Activated naive CD4-positive, alpha-beta T cell treated with anti-CD3 and anti-CD28 coated beads for 36 hours (primary cell): ENCODE data around the gene PLXDC1. TPM values are rescaled to one million over a fixed set of nuclear protein-coding genes. Genes with fewer than 3 reads are reported as not detected.

Source experiments
- CTCF ChIA-PET: fragments of 350-600 bp; sonication (Branson Sonifier 250); formaldehyde crosslinking; loops from one replicate; lab custom pipeline; 2021; ENCODE audit warnings: antibody characterized with exemption; lab: Charles Lee
- DNase-seq: peaks from one replicate; pipeline ENCODE4 v3.0.0-alpha.2; 2020
- H3K27ac Mint-ChIP-seq: one replicate; pipeline ENCODE4 v1.8.0; 2021; ENCODE audit warnings: mild to moderate bottlenecking, mixed read lengths
- H3K27me3 Mint-ChIP-seq: one replicate; pipeline ENCODE4 v1.8.0; 2021; ENCODE audit warnings: low read depth, mixed read lengths
- H3K36me3 Mint-ChIP-seq: one replicate; pipeline ENCODE4 v1.8.0; 2021; ENCODE audit warnings: low read depth, mixed read lengths
- H3K4me1 Mint-ChIP-seq: one replicate; pipeline ENCODE4 v1.8.0; 2021; ENCODE audit warnings: low read depth, mixed read lengths
- H3K4me3 Mint-ChIP-seq: one replicate; pipeline ENCODE4 v1.8.0; 2021; ENCODE audit warnings: mild to moderate bottlenecking, moderate library complexity, mixed read lengths
- H3K9me3 Mint-ChIP-seq: one replicate; pipeline ENCODE4 v1.8.0; 2021; ENCODE audit warnings: mixed read lengths
- intact Hi-C: fragments of 100-400 bp; cut with micrococcal nuclease; formaldehyde crosslinking; loops from one replicate; pipeline ENCODE4 v1.15.1; 2023
- total RNA-seq, 2 experiments: library from RNA; stranded (reverse); gene quantifications; one replicate each; pipeline ENCODE4 v1.2.3, GENCODE V29; 2021

Gene PLXDC1
- total RNA-seq, 2 experiments from 2014 or later: 1.2 to 1.4 TPM

DNA sequence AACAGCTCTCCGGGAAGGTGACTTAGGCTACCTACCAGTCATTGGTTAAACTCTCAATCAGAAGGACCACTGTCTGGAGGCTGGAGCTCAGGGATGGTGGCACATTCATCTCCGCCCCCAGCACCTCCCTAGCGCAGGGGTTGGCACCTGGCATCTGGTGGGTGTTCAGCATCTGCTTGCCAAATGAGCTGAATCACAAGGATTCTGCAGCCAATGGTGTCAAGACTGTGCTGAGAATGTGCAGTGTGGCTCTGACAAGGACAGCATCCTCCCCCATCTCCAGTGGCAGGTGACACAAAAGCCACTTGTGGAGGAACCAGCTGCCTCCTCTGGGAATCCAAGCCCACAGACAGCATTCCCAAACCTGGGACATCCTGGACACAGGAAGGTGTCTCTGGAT lies 35.2 kb downstream of the PLXDC1 start:
- H3K27me3 Mint-ChIP-seq: no peaks in the 10 kb centered on the region
- no peak for DNase-seq
- no peaks in the 10 kb centered on the region for H3K9me3 Mint-ChIP-seq
- intact Hi-C loops: no loop called here
- H3K4me1 Mint-ChIP-seq: peaks cover 3% of the 10 kb centered on the region
- H3K4me3 Mint-ChIP-seq: no peak overlapping the region
- H3K36me3 Mint-ChIP-seq: no peaks in the 10 kb centered on the region
- H3K27ac Mint-ChIP-seq: no peak overlapping the region
- CTCF ChIA-PET: interaction anchor here (2.6 kb wide), 1 partner anchor 9 kb away, joined by 8 read pairs; no protein-coding TSS in a partner anchor

GRCh38 chr17:39115135-39115534 lies 36.3 kb downstream of the PLXDC1 start:
- peaks cover 3% of the 10 kb centered on the region for H3K4me1 Mint-ChIP-seq
- CTCF ChIA-PET: interaction anchor here (0.6 to 2.6 kb wide), 2 partner anchors 10 to 22 kb away, joined by 3 to 8 read pairs; no protein-coding TSS in a partner anchor
- H3K27ac Mint-ChIP-seq: no peak overlapping the region
- H3K36me3 Mint-ChIP-seq: no peaks in the 10 kb centered on the region
- no peak for DNase-seq
- H3K4me3 Mint-ChIP-seq: no peak overlapping the region
- H3K27me3 Mint-ChIP-seq: no peaks in the 10 kb centered on the region
- intact Hi-C loops: no loop called here
- no peaks in the 10 kb centered on the region for H3K9me3 Mint-ChIP-seq

DNA sequence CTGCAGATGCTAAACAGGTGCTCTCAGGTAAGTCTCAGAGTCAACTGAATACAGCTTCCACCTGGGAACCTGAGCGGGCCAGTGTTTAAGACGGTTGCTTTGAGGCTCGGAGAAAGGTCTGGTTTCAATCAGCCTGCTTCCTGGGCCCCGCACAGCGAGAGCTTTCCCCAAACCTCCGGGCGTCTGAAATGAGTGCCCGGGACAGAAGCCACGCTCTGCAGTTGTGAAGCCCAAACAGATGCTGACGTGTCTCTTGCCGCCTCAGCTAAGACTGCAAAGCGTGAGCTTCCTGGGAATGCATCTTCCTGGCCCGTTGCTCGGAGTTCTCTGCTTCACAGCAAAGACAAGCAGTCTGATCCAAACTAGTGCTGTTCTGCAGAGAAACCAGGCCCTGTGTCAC lies 36.7 kb downstream of the PLXDC1 start:
- no peak overlapping the region for H3K4me3 Mint-ChIP-seq
- intact Hi-C loops: no loop called here
- H3K4me1 Mint-ChIP-seq: peaks cover 3% of the 10 kb centered on the region
- no peaks in the 10 kb centered on the region for H3K36me3 Mint-ChIP-seq
- H3K27ac Mint-ChIP-seq: no peak overlapping the region
- no peaks in the 10 kb centered on the region for H3K9me3 Mint-ChIP-seq
- no peaks in the 10 kb centered on the region for H3K27me3 Mint-ChIP-seq
- CTCF ChIA-PET: interaction anchor here (0.6 to 2.6 kb wide), 3 partner anchors 11 to 173 kb away, joined by 3 to 8 read pairs (median 3); no protein-coding TSS in a partner anchor
- DNase-seq: no peak

GRCh38 chr17:39113871-39114270 lies 37.6 kb downstream of the PLXDC1 start:
- no peak for DNase-seq
- Mint-ChIP-seq H3K4me1 (peaks cover 3% of the 10 kb centered on the region), H3K27me3 (no peaks in the 10 kb centered on the region), H3K27ac (no peak overlapping the region), H3K9me3 (no peaks in the 10 kb centered on the region), H3K4me3 (no peak overlapping the region), H3K36me3 (no peaks in the 10 kb centered on the region)
- CTCF ChIA-PET: no interaction called here
- intact Hi-C loops: no loop called here

GRCh38 chr17:39110435-39111136 lies 40.9 kb downstream of the PLXDC1 start:
- H3K36me3 Mint-ChIP-seq: no peaks in the 10 kb centered on the region
- no peaks in the 10 kb centered on the region for H3K27me3 Mint-ChIP-seq
- no peak overlapping the region for H3K4me3 Mint-ChIP-seq
- intact Hi-C loops: no loop called here
- CTCF ChIA-PET: no interaction called here
- no peak for DNase-seq
- no peaks in the 10 kb centered on the region for H3K4me1 Mint-ChIP-seq
- no peak overlapping the region for H3K27ac Mint-ChIP-seq
- no peaks in the 10 kb centered on the region for H3K9me3 Mint-ChIP-seq

DNA sequence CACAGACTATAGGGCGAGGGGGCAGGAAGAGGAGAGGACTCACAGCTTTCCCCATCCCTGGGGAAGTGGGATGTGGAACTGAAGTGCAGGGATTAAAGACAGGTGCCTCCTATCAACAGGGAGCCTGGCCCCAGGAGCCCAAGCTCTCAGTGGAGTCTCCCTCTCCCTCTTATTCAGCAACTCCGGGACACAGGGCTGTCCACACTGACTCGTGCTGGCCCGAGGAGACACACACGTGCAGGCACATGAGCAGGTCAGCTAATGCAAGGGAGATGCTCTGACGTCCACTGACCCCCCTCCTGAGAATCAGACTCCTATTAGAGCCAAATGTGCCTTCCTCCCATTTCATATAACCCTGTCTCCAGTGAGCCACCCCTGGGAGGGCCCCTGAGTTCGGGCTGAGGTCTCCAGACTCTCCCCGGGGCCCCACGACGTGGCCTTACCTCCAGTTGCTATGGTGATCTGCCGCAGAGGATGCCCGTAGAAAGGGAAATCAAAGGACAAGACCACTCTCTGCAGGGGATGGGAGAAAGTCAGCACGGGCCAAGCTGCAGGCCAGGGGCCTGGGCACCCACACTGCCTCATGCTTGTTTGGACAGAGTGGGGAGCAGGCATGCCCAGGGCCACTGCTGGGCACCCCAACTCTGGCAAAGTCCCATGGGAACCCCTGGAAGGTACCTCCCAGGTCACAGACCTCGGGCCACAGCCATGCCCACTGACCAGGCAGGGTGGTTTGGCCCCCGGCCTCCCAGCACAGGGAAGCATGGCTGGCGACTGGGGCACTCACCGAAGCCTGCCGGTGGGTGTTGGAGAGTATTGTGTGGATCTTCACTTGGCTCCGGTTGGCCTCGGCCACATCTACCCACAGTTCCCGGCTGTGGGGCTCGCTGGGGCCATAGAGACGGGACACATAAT lies 42.7 kb downstream of the PLXDC1 start:
- no peaks in the 10 kb centered on the region for H3K9me3 Mint-ChIP-seq
- no peaks in the 10 kb centered on the region for H3K4me1 Mint-ChIP-seq
- H3K4me3 Mint-ChIP-seq: no peak overlapping the region
- intact Hi-C loops: no loop called here
- H3K27me3 Mint-ChIP-seq: no peaks in the 10 kb centered on the region
- no peak for DNase-seq
- no peak overlapping the region for H3K27ac Mint-ChIP-seq
- CTCF ChIA-PET: interaction anchor here (0.6 kb wide), 1 partner anchor 269 kb away, joined by 3 read pairs; no protein-coding TSS in a partner anchor
- H3K36me3 Mint-ChIP-seq: no peaks in the 10 kb centered on the region

DNA sequence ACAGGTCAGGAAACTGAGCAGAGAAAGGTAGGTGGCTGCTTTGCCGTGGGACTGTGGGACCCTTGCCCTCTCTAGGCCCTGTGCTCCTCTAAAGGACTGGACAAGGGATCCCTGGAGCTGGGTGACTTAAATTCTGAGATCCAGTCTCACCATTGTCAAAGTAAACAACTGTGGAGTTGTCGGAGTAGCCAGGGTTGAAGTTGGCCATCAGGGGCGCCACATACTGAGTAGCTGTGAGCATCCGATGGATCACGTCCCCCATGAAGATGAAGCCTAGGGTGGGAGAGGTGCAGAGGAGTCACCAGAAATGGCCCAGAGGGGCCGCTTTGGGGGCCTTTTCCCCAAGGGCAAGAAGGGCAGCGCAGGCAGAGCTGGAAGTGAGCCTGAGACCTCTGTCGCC lies 43.5 kb downstream of the PLXDC1 start:
- Mint-ChIP-seq H3K4me3 (no peak overlapping the region), H3K9me3 (no peaks in the 10 kb centered on the region), H3K36me3 (no peaks in the 10 kb centered on the region), H3K4me1 (no peaks in the 10 kb centered on the region), H3K27me3 (no peaks in the 10 kb centered on the region), H3K27ac (no peak overlapping the region)
- DNase-seq: no peak
- CTCF ChIA-PET: interaction anchor here (0.6 to 1.8 kb wide), 2 partner anchors 125 to 270 kb away, joined by 3 to 5 read pairs; no protein-coding TSS in a partner anchor
- intact Hi-C loops: no loop called here

DNA sequence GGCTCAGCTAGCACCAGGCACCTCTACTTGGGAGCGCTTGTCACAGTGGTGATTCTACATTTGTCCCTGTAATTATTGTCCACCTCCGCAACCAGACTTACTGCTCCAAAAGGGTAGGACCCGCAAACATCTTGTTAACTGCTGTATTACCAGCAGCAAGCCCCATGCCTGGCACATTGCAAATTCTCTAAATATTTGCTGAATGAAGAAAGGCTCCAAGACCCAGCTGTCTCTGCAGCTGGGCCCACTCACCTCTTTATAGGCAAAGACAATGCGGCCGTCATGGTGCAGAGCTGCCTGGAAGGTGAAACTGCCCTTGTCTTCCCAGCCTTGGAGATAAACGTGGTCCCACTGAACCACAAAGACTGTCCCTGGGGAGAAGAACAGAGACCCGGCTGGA lies 44.3 kb downstream of the PLXDC1 start:
- CTCF ChIA-PET: interaction anchor here (0.8 to 1.8 kb wide), 2 partner anchors 76 to 124 kb away, joined by 3 to 5 read pairs; no protein-coding TSS in a partner anchor
- no peak overlapping the region for H3K4me3 Mint-ChIP-seq
- no peaks in the 10 kb centered on the region for H3K36me3 Mint-ChIP-seq
- no peak overlapping the region for H3K27ac Mint-ChIP-seq
- no peaks in the 10 kb centered on the region for H3K27me3 Mint-ChIP-seq
- intact Hi-C loops: no loop called here
- no peak for DNase-seq
- H3K9me3 Mint-ChIP-seq: no peaks in the 10 kb centered on the region
- peaks cover 5% of the 10 kb centered on the region for H3K4me1 Mint-ChIP-seq

DNA sequence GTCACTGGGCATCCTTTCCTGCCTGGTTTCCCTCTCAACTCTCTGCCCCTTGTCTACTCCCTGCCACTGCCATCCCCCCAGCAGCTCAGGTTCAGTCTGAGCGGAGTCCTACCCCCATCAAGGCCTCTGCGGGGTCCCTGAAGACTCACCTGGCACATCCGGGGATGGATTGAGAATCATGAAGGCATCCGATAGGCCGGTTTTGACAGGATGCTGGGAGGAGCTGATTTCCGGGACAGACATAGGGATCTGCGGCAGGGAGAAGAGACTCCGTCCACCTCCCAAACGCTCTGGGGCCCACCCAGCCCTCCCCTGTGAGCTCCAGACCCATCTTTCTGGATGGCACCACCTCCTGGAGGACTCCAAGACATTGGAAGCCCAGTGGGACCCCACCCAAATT lies 45.7 kb downstream of the PLXDC1 start:
- CTCF ChIA-PET: interaction anchor here (0.6 kb wide), 1 partner anchor 128 kb away, joined by 3 read pairs; no protein-coding TSS in a partner anchor
- Mint-ChIP-seq H3K4me1 (peaks cover 16% of the 10 kb centered on the region), H3K4me3 (no peak overlapping the region), H3K9me3 (no peaks in the 10 kb centered on the region), H3K27ac (no peak overlapping the region), H3K27me3 (no peaks in the 10 kb centered on the region), H3K36me3 (no peaks in the 10 kb centered on the region)
- DNase-seq: no peak
- intact Hi-C loops: no loop called here

GRCh38 chr17:39104657-39105056 lies 46.8 kb downstream of the PLXDC1 start:
- intact Hi-C loops: no loop called here
- Mint-ChIP-seq H3K27ac (no peak overlapping the region), H3K36me3 (no peaks in the 10 kb centered on the region), H3K4me1 (peaks cover 21% of the 10 kb centered on the region), H3K27me3 (no peaks in the 10 kb centered on the region), H3K4me3 (no peak overlapping the region), H3K9me3 (no peaks in the 10 kb centered on the region)
- CTCF ChIA-PET: interaction anchor here (1.2 kb wide), 1 partner anchor 12 kb away, joined by 4 read pairs; no protein-coding TSS in a partner anchor
- no peak for DNase-seq

DNA sequence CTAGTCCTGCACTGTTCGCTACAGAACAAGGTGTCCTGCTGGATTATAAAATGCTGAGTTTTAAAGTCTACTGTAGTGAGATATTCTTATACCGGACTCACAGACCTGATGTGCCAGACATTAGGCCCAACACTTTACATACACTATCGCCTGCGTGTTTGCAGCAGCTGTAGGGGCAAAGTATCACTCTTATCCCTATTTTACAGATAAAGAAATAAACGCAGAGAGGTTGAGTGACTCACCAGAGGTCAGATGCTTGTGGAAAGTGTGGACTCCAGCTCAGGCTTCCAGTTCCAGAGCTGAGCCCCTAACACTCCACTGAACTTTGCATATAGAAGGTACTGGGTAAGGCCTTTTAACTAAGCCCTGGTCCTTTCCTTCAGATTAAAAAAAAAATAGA lies 47.4 kb downstream of the PLXDC1 start:
- DNase-seq: no peak
- H3K27me3 Mint-ChIP-seq: no peaks in the 10 kb centered on the region
- CTCF ChIA-PET: interaction anchor here (1.2 kb wide), 1 partner anchor 11 kb away, joined by 4 read pairs; no protein-coding TSS in a partner anchor
- peaks cover 21% of the 10 kb centered on the region for H3K4me1 Mint-ChIP-seq
- no peak overlapping the region for H3K4me3 Mint-ChIP-seq
- no peaks in the 10 kb centered on the region for H3K9me3 Mint-ChIP-seq
- no peaks in the 10 kb centered on the region for H3K36me3 Mint-ChIP-seq
- intact Hi-C loops: no loop called here
- no peak overlapping the region for H3K27ac Mint-ChIP-seq

- Mint-ChIP-seq H3K4me3 (no peak overlapping the region), H3K27me3 (no peaks in the 10 kb centered on the region), H3K27ac (no peak overlapping the region), H3K4me1 (peaks cover 43% of the 10 kb centered on the region), H3K9me3 (no peaks in the 10 kb centered on the region), H3K36me3 (no peaks in the 10 kb centered on the region)
- CTCF ChIA-PET: interaction anchor here (0.9 kb wide), 1 partner anchor 52 kb away, joined by 3 read pairs; no protein-coding TSS in a partner anchor
- DNase-seq: no peak
- intact Hi-C loops: no loop called here
These were observed 50.3 kb downstream of the PLXDC1 start for GRCh38 chr17:39101091-39101490.
